ENCODE measurements around the gene MTR.

GRCh38 chr1:236886199-236886598 lies 91.1 kb downstream of the MTR start:
- TF ChIP-seq PATZ1 (CRISPR knock-in tag; IDR thresholded peaks at IDR 0.05; ENCODE audit: borderline replicate concordance) (no peak), TCF4 (CRISPR knock-in tag; IDR thresholded peaks at IDR 0.05; ENCODE audit: borderline replicate concordance) (no peak), SNAI2 (CRISPR knock-in tag; IDR thresholded peaks at IDR 0.05) (no peak), ZFP30 (CRISPR knock-in tag; IDR thresholded peaks at IDR 0.05) (no peak), ARNTL (CRISPR knock-in tag; IDR thresholded peaks at IDR 0.05; ENCODE audit: borderline replicate concordance, low read depth) (no peak), POU6F1 (CRISPR knock-in tag; IDR thresholded peaks at IDR 0.05; ENCODE audit: borderline replicate concordance, low read depth) (no peak), OSR1 (CRISPR knock-in tag; IDR thresholded peaks at IDR 0.05) (no peak)

Measured in SK-N-SH treated with all-trans-retinoic acid at 6 μM for 48 hours (cell line).